HFF-Myc (cell line): Measurements from ENCODE around the gene MGAT4B.
A peak's percentile ranks its signal among the peaks of the same experiment; 100 is the strongest.

Experiments used
- DNase-seq: peaks from one replicate; pipeline ENCODE4 v3.0.0-alpha.2; 2011; ENCODE audit warnings: low read depth; ENCODE audit errors: extremely low read depth
- H3K4me3 ChIP-seq: replicated peaks from 2 replicates; pipeline ENCODE4 v1.5.1; 2011; ENCODE audit warnings: low read depth, mild to moderate bottlenecking, control low read depth, low read length
- CTCF ChIP-seq: IDR thresholded peaks from 2 replicates; pipeline ENCODE4 v1.5.1; 2012; ENCODE audit warnings: mild to moderate bottlenecking, low read depth, low read length, control low read depth; ENCODE audit errors: missing control alignments

Gene MGAT4B

DNA sequence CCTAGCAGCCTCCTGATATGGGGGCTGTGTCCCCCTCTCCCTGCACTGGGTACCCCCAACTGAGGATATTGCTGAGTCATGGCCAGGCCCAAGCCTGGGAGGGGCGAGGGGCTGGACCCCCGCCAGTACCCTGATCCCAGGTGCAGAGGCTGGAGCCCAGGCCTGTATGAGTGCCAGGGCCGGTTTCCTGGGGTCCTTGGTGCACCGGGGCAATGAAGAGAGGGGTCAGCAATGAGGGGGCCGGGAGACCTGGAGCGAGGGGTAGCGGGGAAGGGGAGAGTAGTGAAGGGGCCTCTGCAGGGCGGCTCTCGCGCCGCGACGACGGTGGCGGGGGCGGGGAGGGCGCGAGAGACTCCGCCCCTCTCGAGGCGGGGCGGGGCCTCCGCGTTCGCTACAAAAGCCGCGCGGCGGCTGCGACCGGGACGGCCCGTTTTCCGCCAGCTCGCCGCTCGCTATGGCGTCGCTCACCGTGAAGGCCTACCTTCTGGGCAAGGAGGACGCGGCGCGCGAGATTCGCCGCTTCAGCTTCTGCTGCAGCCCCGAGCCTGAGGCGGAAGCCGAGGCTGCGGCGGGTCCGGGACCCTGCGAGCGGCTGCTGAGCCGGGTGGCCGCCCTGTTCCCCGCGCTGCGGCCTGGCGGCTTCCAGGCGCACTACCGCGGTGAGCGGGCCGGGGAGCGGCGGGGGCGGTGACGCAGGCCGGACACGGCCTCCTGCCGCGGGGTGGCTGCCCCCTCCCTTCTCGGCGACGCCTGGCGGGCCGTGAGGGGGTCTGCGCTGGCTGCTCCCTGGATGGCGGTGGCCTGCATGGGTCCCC, 14.0 kb upstream of the MGAT4B start, which contains the start of gene SQSTM1:
TSS of gene SQSTM1 (plus strand) at position 423 of the 815 bp plus-strand sequence. CDS start at position 455, 32 bp downstream.
- DNase-seq = no peak
- H3K4me3 ChIP-seq = peak within 1 kb of the TSS; percentile 93
- no peak for TF ChIP-seq CTCF

DNA sequence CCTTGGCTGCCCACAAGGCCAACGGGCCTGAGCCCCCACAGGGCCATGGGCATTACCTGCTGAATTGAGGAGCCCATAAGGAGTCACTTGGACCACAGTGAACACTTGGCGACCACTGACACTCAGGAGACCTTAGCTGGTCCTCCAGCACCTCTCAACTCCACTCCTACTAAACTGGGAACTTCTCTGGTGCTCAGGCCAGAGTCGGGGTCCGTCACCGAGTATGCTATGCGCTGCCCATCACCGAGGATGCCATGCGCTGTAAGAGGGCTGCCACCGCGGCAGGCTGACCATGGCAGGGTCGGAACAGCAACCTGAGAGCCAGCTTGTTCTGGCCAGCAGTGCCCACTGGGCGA, 13.4 kb upstream of the MGAT4B start:
- peak overlapping the region; percentile 93 for H3K4me3 ChIP-seq
- DNase-seq = no peak
- no peak for TF ChIP-seq CTCF

DNA sequence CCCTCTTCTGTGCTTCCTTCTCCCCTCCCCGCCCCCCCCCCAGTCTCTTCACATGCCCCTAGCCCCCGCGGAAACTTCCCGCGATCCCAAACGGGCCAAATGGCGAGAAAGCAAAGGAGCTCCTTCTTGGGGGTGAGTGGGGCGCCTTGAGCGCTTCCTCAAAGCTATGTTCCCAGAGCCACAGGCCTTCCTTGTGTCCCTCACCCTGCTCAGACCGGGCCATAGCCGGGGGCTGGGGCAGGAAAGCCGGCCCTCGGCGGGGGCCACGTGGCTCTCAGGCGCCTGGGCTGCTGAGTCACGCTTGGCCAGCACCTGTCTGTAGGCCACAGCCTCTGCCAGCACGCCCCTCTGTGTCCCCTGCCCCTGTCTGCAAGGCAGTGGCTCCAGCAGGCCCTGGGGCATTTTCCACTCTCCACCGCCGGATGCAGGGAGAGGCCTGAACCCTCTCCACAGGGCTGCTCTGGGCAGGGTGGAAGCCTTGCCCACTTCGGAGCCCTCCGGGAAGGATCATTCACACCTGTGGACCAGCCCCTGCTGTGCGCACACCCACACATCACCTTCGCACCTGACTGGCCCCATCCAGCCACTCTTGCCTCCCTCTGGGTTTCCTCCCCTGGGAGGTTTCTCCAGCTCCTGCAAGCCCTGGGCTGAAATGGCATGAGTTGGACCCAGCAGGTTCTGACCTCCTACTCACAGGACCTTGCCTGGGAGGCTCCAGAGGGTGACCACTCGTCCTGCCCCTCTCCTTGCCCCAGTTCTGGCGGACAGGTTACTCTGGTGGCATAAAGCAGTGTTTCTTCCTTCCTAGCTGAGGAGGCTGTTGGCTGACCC, 12.8 kb upstream of the MGAT4B start:
- TF ChIP-seq CTCF = no peak
- no peak for DNase-seq
- 0 out of 2 replicates have a peak overlapping the region, but pooled peaks have one; percentile 3 for H3K4me3 ChIP-seq

DNA sequence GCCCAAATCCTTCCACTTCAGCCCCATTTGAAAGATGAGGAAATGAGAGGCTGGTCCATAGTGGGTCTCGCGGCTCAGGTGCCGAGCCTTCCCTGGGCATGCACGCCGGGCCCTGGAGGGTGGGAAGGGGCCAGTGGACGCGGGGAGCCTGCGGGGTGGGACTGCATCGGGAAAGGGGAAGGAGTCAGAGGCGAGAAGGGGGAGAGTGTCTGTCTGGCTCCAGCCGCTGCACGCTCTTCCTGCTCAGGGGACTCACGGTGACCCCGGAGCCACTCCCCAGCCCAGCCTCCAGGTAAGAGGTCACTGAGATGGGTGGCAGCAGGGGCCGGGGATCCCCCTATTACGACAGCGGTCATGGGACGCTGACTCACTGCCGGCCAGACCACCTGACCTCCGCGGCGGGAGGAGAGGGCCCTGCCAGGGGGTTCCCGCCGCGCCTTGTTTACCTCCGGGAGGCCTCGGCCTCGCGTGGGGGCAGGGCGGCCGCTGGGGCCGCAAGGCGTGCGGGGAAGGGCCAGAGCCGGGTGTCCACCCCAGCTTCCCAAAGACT, 12.2 kb upstream of the MGAT4B start:
- DNase-seq = no peak
- no peak for TF ChIP-seq CTCF
- H3K4me3 ChIP-seq = 0 out of 2 replicates have a peak overlapping the region, but pooled peaks have one; percentile 3

- DNase-seq = no peak
- TF ChIP-seq CTCF = no peak
- H3K4me3 ChIP-seq = no peak overlapping the region
Observed at GRCh38 chr5:179817890-179818745, 11.5 kb upstream of the MGAT4B start.

DNA sequence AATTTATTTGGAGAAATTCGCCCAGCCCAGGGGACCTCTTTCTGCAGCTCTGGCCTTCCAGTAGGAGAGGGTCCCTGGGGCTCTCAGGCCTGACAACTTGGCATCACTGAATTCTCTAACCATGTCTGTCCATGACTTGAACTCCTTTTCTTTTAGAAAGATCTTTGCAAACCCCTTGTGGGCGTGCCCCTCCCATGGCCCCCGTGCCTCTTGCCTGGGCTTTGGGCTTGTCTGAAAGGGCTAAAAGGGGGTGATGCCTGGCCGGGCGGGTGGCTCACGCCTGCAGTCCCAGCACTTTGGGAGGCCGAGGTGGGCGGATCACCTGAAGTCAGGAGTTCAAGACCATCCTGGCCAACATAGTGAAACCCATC, 10.8 kb upstream of the MGAT4B start:
- no peak overlapping the region for H3K4me3 ChIP-seq
- no peak for DNase-seq
- TF ChIP-seq CTCF = no peak
